GM10248 (cell line): ENCODE data around the gene EVI5L.

Experiments used
- CTCF ChIA-PET: fragments of 300-600 bp; sonication (Branson Sonifier 250); formaldehyde crosslinking; extraction: SDS; loops from one replicate; lab custom pipeline; 2021; ENCODE audit warnings: antibody characterized with exemption; lab: Yijun Ruan, JAX
- POLR2A ChIA-PET: fragments of 350-650 bp; sonication (Branson Sonifier 250); formaldehyde crosslinking; extraction: SDS; loops from one replicate; lab custom pipeline; 2020; ENCODE audit warnings: antibody characterized with exemption; lab: Yijun Ruan, JAX
- DNase-seq: peaks from one replicate; pipeline ENCODE4 v3.0.0; 2012; ENCODE audit errors: extremely low spot score
- TF ChIP-seq, protein P1 (sequence below): IDR thresholded peaks from 2 replicates; pipeline ENCODE4 v1.5.1; 2012; ENCODE audit warnings: mild to moderate bottlenecking, low read depth; ENCODE audit errors: extremely low read depth, missing control alignments, control extremely low read depth

Gene EVI5L

GRCh38 chr19:7822910-7823515, 7.0 kb upstream of the EVI5L start:
- TF ChIP-seq, protein P1, sequence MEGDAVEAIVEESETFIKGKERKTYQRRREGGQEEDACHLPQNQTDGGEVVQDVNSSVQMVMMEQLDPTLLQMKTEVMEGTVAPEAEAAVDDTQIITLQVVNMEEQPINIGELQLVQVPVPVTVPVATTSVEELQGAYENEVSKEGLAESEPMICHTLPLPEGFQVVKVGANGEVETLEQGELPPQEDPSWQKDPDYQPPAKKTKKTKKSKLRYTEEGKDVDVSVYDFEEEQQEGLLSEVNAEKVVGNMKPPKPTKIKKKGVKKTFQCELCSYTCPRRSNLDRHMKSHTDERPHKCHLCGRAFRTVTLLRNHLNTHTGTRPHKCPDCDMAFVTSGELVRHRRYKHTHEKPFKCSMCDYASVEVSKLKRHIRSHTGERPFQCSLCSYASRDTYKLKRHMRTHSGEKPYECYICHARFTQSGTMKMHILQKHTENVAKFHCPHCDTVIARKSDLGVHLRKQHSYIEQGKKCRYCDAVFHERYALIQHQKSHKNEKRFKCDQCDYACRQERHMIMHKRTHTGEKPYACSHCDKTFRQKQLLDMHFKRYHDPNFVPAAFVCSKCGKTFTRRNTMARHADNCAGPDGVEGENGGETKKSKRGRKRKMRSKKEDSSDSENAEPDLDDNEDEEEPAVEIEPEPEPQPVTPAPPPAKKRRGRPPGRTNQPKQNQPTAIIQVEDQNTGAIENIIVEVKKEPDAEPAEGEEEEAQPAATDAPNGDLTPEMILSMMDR: no peak
- POLR2A ChIA-PET: no interaction called here
- DNase-seq: no peak
- CTCF ChIA-PET: no interaction called here

DNA sequence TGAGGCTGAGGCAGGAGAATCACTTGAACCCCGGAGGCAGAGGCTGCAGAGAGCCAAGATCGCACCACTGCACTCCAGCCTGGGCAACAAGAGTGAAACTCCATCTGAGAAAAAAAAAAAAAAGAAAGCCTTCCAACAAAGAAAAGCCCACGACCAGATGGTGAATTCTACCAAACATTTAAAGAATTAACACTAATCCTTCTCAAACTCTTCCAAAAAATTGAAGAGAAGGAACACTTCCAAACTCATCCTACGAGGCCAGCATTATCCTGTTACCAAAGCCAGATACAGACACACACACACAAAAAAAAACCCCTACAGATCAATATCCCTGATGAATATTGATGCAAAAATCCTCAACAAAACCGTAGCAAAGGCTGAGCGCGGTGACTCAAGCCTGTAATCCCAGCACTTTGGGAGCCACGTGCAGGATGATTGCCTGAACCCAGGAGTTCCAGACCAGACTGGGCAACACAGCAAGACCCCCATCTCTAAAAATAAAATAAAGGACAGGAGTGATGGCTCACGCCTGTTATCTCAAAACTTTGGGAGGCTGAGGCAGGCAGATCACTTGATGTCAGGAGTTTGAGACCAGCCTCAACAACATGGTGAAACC, 6.2 kb upstream of the EVI5L start:
- POLR2A ChIA-PET: no interaction called here
- TF ChIP-seq, protein P1: no peak
- CTCF ChIA-PET: interaction anchor here (1.6 kb wide), 1 partner anchor 45 kb away, joined by 3 read pairs; no protein-coding TSS in a partner anchor
- no peak for DNase-seq

DNA sequence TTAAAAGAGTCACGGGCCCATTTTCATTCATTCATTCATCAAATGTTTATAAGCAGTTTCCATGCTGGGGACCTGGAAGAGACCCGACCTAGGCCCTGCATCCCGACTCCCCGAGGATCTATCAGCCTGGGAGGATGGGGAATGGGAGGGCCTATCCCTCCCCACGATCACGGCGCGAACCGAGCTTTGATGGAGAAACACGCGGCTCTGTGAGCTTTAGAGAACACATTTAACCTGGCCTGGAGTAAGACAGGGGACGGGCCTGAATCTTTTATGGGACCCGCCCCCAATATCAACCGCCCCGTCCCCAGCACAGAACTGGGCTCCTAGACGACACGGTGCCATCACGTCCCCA, 875 bp upstream of the EVI5L start:
- CTCF ChIA-PET: interaction anchor here (1.4 to 3.2 kb wide), 4 partner anchors 11 to 261 kb away, joined by 5 to 12 read pairs (median 6); partner anchors contain the start of gene TRAPPC5
- POLR2A ChIA-PET: no interaction called here
- DNase-seq: no peak
- TF ChIP-seq, protein P1: no peak

- DNase-seq: no peak
- TF ChIP-seq, protein P1: no peak
- CTCF ChIA-PET: interaction anchor here (2.0 to 3.6 kb wide), 3 partner anchors 10 to 39 kb away, joined by 7 to 14 read pairs (median 12); no protein-coding TSS in a partner anchor
- POLR2A ChIA-PET: no interaction called here
Observed at GRCh38 chr19:7830272-7830771, 304 bp downstream of the EVI5L start.

- POLR2A ChIA-PET: no interaction called here
- TF ChIP-seq, protein P1: no peak
- CTCF ChIA-PET: interaction anchor here (0.9 to 3.6 kb wide), 5 partner anchors 11 to 38 kb away, joined by 3 to 14 read pairs (median 7); no protein-coding TSS in a partner anchor
- no peak for DNase-seq
Observed at GRCh38 chr19:7830823-7831222, 805 bp downstream of the EVI5L start.

DNA sequence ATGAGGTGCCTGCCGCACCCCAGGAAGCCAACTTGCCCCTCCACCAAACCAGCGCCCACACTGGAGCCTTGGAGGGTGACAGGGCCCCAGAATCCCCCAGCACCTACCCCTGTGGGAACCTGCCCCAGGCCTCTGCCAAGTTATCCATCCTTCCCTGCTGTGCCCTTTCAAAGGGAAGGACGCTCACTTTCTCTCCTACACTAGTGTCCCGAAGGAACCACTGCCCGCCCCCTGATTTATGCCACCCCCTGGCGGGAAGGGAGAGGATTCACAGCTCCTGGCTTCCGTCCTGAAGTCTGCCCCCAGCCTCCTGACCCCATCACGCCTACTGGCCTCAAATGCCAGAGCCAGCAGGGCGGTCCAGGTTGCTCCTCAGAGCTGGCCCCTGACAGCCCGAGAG, 1.4 kb downstream of the EVI5L start:
- TF ChIP-seq, protein P1: no peak
- ChIA-PET CTCF (interaction anchor here (0.7 to 3.6 kb wide), 10 partner anchors 12 to 183 kb away, joined by 3 to 14 read pairs (median 4); partner anchors contain the start of gene TRAPPC5), POLR2A (no interaction called here)
- DNase-seq: no peak
